NCI-H748 (cell line): ENCODE data around the gene WFIKKN1.
A peak's percentile ranks its signal among the peaks of the same experiment; 100 is the strongest.

Source experiments
- DNase-seq: peaks from one replicate; lab custom pipeline; 2025; ENCODE audit not compliant: unreplicated experiment; lab: John Stamatoyannopoulos, UW

The WFIKKN1 gene

DNA sequence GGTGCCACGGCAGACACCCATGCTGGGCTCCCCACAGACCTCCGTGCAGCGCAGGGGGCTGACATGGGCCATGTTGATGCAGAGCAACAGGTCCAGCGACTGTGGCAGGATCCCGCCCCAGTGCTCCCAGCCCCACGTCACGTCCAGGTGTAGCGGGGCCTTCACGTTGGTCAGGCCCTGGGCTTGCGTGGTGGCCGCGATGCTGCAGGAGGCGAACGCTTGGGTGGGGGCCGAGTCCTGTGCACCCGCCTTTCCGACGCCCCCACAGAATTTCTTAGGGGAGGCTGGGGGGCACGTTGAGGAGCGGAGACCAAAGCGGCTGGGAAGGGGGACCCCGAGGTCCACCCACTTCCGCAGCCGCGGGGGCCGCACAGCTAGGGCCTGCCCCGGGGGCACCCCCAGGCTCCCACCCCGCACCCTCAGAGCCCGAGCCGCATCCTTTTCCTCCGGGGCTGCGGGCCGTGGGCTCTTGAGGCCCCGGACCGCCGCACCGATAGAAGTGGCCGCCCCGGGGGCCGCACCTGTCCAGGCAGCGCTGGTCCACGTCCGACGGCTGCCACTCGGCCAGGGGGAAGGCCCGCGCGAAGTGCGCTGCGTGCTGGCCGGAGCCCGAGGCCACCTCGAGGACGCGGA is 4.9 kb downstream of the WFIKKN1 start:
- peak; percentile 16 for DNase-seq

DNA sequence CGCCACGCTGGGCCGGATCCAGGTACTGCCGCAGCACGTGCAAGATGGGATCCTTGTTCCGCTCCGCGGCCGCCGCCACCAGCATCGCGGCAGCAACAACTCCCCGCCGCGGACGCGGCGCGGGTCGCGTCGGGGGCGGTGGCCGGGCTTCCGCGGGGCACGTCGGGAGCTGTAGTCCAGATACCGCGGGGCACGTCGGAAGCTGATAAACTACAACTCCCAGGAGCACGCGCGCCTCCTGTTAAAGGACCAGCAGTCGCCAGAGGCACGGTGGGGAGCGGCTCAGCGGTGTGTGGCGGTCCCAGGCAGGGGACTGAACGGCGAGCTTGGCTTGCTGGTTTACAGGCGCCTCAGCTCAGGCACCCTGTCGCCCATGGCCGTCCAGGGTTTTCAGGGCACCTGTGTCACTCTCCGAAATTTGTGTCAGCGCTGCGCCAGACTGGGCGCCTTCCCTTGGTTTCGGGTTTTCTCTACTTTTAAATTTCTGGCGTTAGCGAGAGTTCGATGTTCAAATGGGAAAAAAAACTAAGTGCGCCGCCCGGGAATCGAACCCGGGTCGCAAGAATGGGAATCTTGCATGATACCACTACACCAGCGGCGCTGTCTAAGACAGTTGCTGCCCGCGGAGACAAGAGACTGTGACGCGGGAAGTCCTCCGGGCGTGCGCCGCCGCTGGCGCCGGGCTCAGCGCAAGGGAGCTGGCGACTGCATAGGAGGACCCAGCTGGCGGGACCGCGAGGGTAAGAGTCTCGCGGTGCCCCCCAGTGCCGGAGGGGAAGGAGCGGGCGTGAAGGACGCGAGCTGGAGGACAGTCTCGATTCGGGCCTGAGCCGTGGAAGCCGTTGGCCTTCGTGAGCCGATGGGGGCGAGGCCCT is 5.7 kb downstream of the WFIKKN1 start, which contains the start of gene METTL26:
METTL26 (minus strand) TSS at position 100 of the 875 bp plus-strand sequence; CDS start at position 85, 15 bp downstream.
- peak; percentile 92 for DNase-seq

DNA sequence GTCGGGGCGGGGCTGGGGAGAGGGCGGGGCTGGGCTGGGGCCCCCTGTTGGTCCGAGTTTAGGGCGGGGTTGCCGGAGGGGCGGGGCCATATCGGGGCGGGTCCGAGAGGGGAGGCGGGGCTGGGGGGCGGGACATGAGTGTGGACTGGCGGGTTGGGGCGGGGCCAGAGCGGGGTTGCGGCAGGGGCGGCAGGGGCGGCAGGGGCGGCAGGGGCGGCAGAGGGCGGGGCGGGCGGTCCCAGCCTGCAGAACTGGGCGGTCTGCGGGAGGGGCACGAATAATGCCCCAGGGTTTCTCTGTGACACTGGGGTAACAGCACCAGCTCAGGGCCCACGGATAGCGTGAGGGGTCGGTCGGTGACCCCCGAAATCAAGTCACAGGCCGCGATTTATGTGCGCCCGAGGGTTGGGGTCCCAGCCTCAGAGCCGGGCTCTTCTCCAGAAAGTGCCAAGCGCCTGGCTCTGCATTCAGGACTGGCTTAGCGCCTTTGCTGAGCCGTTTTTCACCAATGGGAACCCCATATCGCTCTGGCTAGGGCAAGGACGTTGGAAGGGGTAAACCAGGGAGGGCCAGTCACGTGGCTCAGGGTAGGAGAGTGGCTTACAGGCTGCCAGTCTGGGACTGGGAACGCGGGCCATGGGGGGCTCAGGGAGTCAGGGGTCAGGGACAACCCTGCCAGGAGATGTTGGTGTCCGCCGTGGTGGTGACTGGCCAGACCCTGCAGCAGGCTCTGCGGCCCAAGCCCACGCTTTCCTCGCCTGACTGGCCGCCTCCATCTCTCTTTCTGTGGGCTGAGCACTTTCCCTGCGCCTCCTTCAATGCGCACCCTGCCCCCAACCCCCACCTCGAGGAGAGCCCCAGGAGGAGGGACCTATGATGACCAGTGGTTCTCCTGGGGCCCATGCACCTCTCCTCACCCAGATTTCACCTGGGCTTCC is 6.6 kb downstream of the WFIKKN1 start:
- peak; percentile 51 for DNase-seq

DNA sequence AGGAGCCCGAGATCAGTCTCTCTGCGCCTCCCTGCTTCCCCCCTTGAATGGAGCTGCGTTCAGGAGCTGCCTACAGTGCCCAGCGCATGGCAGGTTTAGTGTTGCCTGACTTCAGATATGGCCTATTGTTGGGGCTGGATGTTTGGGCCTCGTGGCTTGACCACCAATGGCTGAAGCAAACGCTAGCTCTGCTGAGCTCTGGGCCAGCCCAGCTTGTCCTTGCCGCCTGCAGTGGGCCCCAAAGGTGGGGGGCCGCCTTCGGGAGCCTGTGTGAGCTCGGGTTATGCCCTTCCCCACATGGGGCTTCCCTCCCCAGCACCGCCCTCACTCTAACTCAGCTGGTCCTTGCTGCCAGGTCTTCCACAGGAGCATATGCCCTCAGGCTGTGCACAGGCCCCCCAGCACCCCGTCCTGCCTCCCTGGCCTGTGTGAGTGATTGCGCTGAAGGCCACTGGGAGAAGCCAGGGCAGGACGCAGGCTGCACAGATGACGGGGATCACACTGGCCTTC is 7.3 kb downstream of the WFIKKN1 start:
- DNase-seq, result no peak

DNA sequence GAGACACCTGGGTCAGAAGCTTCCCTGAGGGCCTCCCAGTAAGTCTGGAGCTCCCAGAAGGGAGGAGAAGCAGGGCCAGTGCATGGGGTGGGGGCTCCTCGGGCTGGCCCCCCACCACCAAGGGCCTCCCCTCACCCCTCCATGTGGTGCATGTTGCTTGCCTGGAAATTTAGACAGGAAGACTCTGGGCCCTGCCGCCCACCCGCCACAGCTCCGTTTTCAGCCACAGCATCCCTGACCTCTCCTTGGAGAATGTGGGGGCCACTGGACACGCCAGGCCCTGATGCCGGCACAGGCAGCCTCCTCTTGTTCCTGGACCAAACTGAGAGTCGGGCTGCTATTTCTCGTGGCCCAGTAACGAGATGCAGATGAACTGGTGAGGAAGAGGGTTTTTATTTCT is 8.1 kb downstream of the WFIKKN1 start:
- no peak for DNase-seq

DNA sequence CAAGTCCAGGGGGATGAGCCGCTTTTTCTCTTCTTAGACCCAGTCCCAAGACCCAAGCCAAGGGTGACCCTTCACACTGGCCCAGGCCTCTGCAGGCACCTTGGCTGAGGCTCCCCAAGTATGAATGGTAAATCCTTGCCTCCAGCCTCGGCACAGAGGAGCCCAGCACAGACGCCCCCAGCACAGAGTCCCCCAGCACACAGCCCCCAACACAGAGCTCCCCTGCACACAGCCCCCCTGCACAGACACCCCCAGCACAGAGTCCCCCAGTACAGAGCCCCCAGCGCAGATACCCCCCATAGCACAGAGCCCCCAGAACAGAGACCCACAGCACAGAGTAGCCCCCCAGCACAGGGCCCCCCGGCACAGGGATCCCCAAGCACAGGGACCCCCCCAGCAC is 9.8 kb downstream of the WFIKKN1 start:
- DNase-seq, result no peak

DNA sequence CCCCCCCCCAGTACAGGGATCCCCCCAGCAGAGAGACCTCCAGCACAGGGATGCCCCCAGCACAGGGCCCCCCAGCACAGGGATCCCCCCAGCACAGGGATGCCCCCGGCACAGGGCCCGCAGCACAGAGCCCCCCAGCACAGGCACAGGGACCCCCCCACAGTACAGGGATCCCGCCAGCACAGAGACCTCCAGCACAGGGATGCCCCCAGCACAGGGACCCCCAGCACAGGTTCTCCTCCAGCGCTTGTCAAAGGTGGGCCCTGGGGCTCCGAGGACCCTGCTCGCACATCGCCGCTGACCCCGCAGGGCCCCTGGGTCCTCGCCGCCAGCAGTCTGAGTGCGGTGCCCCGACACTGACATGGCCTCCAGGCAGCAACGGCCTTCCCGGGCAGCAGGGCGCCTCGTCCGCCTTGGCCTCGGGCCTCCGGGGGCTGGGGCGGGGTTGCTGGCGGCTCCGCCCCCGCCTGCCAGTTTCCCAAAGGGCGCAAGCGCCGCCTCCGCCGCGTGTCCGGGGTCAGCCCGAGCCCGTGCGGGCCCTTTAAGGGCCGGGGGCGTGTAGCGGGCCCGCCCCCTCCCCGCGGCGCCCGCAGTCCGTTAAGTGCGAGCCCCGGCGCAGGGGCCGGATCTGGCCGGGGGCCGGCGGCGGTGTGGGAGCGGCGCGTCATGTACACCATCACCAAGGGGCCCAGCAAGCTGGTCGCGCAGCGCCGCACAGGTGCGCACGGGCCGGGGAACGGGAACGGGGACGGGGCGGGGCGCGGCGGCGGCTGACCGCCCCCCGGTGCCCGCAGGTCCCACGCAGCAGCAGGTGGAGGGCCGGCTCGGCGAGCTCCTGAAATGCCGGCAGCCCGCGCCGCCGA is 10.8 kb downstream of the WFIKKN1 start, which contains the start of gene MCRIP2:
MCRIP2 (plus strand) TSS at position 503 of the 863 bp plus-strand sequence; CDS start at position 667, 164 bp downstream.
- DNase-seq, result peak; percentile 79

DNA sequence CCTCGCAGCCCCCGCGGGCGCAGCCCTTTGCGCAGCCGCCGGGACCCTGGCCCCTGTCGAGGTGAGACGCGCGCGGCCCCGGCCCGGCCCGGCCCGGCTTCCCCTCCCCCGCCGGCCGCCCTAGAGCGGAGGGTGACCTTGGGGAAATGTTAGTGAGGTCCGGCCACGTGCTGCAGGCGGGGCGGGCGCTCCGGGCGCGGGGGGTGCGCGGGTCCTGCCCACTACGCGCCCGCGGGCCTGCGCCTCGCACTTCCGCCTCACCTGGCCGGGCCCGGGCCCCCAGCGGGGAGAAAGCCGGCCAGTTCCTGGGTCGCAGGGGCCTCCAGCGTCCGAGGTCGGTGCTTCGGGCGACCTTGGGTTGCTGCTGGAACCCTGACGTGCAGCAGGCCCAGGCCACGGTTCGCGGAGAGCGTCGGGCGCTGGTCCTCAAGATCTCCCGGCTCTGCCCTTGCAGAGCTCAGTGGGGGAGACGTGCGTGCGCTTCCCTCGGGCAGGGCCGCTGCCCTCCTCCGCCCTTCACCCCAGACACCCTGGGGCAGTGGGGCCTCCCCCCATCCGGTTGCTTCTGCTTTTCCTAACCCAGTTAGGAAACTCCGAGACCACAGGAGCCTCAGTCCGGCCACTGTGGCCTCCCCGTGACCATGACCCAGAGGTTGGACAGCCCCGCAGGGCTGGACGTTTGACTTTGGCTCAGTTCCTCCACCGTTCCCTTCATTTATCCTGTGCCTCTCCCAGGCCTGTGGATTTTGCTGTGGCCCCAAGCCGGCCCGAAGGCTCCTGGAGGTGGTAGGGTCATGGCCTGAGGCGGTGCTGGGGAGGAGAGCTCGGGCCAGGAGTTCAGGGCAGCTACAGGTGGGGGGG is 11.6 kb downstream of the WFIKKN1 start:
- DNase-seq, result peak; percentile 40

DNA sequence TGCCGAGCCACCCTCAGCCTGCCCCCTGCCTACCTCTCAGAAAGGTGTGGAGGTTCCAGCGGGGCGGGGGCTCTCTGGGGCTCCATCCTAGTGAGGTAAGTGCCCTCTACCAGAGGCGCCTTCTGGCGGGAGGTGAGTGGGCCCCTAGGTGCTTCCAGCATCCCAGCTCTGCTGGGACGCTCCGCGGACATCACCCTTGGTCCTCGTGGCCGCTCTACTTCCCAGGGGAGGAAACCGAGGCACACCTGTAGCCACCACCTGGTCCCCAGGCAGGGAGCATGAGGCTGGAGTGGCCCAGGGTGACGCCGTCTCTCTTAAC is 12.2 kb downstream of the WFIKKN1 start:
- no peak for DNase-seq

DNA sequence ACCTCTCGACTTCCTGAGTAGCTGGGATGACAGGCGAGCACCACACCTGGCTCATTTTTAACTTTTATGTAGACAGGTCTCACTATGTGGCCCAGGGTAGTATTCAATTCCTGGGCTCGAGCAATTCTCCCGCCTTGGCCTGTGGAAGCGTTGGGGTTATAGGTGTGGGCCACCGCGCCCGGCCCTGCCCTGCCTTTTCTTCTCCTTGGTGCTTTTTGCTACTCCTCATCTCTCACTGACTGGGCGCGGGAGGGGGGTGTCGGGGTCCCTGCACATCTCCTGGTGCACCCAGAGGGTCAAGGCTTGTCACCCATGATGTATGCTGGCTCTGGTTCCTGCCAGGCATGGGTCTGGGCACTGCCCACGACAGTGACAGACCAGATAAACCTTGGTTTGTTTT is 13.8 kb downstream of the WFIKKN1 start:
- no peak for DNase-seq

DNA sequence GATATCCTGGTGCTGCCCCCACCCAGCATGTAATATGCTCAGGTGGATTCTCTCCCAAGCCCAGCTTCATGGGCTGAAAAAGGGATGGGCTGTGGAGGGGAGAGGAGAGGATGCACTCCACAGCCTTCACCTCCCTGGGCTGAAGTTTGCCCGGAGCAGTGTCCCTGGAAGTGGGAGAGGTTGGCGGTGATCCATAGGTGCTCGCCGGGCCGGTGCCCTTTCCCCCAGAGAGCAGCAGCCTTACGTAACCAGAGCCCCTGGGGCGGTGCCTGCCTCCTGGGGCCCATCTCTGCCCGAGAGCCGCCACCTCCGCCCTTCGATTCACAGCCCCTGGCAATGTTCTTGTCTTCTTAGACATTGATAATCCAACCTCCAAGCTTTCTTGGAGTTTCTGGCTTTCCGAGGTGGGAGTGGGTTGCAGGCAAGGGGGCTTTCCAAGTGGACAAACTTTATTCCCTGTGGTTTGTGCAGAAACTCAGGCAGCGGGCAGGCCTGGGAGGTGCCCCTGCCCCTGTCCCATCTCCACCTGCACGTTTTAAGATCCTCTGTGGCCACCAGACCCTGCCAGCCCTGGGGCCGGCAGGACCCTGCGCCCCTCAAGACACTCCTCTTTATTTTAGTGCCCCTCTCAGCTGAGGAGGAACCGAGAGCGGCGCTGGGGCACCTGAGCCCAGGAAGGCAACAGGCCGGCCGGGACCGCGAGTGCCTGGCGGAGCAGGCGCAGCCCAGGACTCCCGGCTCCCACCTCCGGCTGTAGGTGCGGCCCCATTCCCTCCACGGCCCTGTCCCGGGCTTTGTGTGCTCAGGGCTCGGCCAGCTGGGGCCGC is 15.3 kb downstream of the WFIKKN1 start:
- no peak for DNase-seq

DNA sequence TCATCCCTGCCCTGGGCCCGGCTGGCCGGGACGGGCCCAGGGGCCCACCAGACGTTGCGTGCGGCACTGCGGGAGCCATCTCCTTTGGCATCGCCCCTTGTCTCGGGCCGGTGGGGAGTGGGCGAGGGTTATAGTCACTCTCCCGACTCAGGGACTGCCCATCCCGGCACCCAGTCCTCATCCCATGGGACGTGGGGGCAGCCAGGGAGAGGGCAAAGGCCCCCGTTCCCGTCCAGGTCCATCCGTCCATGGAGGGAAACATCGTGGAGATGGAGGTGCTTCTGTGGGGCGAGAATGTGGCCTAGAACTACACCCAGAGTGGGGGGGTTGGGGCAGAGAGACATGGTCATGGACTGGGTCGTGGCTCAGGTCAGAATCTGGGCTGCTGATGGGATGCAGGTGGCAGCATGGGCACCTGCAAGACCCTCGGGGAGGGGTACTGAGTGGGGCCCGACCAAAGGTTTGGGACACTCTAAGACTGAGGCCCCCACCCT is 15.9 kb downstream of the WFIKKN1 start:
- no peak for DNase-seq

DNA sequence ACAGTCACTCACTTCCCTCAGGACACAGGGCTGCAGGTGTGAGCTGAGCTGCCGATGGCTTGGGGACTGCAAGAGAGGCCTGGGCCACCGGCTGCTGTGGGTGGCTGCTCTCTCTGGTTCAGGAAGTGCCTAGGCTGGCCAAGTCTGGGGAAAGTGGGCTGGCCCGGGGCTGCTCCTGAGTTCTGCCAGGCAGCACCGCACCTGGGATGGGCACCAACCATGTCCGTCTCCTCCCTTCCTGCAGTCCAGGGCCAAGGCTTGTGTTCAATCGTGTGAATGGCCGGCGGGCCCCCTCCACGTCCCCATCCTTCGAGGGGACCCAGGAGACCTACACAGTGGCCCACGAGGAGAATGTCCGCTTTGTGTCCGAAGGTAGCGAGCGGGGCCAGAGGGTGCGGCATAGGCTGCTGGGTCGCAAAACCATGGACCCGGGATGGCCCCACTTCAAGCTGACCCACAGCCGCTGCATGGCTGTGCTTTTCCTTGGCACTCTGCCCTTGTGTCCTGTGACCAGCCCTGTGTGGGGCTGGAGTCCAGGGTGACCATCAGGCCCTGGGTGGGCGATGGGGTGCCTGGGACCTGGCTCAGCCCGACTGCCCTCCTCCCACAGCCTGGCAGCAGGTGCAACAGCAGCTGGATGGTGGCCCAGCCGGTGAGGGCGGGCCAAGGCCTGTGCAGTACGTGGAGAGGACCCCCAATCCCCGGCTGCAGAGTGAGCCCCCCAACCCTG is 16.6 kb downstream of the WFIKKN1 start:
- no peak for DNase-seq

DNA sequence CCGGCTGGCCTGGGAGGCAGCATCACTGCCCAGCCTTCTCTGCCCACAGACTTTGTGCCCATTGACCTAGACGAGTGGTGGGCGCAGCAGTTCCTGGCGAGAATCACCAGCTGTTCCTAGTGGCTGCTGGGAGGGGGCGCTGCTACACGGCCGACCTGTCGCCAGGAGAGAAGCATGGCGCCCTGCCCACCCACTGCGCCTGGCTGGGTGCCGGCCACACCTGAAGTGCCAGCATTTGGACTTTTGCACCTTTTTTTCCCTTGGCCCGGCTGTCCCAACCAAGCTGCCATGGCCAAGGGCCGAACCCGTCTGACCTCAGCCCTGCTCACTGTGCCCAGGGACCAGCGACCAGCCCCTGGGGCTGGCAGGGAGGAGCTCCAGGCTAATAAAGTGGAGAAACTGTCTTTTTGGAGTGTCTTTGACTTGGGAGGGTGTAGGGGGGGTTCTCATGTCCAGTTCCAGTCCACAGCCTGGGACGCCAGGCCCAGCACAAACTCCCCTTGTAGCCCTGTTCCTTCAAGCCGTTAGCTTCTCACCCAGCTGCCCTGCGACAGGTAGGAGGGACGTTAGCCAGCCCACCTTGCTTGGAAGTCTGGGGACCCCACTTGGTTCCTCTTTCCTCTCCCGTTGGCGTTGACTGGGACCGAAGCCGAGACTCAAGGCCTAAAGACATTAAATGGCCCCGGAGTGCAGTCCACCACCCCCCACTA is 17.4 kb downstream of the WFIKKN1 start:
- DNase-seq, result peak; percentile 56

DNA sequence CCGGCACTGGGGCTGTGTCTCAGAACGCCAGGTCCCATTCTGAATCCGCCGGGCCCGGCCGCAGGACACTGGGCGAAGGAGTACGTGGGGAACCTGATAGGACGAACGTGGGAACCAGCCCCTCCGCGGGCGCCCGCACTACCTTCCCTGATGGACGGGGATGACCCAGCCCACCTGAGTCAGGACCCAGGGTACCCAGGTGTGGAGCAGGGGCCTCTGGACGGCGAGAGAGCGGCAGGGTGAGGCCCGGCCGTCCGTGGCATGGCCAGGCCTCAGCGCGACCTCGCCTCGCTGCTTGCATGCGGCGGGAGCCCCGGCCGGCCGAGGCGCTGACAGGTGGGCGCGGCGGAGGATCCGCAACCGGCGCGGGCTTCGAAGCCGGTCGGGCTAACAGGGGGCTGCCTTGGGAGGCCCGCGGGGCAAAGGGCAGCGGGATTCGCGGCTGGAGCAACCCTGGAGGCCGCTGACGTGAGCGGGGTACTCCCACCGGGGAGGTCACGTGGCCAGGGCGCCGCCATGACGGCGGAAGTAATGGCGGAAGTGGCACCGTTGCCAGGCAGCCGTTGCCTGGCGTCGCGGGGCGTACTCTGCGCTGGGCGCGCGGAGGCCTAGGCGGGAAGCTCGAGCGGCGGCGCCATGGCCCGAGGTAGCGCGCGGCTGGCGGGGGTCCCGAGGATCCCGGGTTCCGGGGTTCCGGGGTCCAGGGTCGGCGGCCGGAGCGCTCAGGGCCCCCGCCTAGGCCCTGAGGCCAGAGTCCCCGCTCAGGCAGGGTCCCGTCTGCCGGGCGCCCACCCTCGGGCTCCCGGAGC is 18.2 kb downstream of the WFIKKN1 start, which contains the start of gene WDR90:
WDR90 (plus strand) TSS at position 585 of the 809 bp plus-strand sequence; CDS start at position 637, 52 bp downstream.
- peak; percentile 91 for DNase-seq

DNA sequence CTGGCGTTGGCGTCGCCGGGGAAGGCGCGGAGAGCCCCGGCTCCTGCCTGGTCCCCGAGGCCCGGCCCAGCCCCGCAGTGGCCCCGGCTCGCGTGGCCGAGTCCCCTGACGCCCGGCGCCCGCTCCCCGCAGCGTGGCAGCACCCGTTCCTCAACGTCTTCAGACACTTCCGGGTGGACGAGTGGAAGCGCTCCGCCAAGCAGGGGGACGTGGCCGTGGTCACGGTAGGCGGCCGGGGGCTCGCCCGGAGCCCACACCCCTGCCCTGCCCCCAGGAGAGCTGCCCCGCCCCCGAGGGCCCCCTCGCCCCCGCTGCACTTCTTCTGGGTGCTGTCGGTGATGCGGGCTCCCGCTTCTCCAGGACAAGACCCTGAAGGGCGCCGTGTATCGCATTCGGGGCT is 18.8 kb downstream of the WFIKKN1 start:
- DNase-seq, result peak; percentile 17
